Smooth muscle cell of the brain vasculature (primary cell): Measurements from ENCODE around the gene CYP3A7.
"Not testable (repeated sequence)": the region's sequence is repeated elsewhere in the genome, so short reads cannot be mapped to it uniquely, and the experiment has no call there.

Experiments
- DNase-seq: peaks from one replicate; pipeline ENCODE4 v3.0.0-alpha.2; 2012; ENCODE audit warnings: low read depth, low spot score

Gene CYP3A7

GRCh38 chr7:99669782-99670181 is 65.2 kb downstream of the CYP3A7 start:
- no peak for DNase-seq

DNA sequence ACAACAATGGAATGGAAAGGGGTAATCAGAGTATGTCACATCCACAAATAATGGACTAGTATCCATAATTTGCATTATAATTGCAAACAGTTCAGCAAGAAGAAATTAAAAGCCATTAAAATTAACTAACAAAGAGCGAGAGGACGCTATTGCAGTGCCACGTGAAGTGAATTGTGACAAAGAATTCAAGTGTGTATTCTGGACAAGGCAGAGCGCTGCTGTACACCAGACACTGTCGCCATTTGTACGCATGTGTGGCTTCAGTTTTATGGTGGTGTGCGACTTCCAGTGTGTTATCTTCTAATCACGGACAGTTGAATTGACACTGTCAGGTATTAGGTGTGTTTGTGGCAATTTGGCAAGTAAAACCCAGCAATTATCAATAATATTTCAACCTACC is 66.5 kb downstream of the CYP3A7 start:
- no peak for DNase-seq

GRCh38 chr7:99667179-99667578 is 67.8 kb downstream of the CYP3A7 start:
- DNase-seq = no peak

DNA sequence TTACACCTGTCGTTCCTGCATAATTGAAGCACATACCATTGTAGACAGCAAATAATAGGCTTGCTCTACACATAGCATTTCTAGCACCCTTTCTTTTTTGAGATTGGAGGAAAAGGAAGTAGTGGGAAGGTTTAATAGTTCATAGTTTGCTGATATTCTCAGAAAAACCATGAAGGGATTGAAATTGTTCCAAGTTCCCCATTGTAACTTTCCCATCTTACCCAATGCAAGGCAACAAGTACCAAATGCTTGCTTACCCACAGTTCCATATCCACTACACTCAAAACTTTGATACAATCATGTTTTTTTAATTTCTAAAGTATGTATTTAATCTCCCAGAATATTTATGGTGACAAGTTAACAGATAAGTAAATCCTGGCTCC is 69.0 kb downstream of the CYP3A7 start:
- DNase-seq = no peak

DNA sequence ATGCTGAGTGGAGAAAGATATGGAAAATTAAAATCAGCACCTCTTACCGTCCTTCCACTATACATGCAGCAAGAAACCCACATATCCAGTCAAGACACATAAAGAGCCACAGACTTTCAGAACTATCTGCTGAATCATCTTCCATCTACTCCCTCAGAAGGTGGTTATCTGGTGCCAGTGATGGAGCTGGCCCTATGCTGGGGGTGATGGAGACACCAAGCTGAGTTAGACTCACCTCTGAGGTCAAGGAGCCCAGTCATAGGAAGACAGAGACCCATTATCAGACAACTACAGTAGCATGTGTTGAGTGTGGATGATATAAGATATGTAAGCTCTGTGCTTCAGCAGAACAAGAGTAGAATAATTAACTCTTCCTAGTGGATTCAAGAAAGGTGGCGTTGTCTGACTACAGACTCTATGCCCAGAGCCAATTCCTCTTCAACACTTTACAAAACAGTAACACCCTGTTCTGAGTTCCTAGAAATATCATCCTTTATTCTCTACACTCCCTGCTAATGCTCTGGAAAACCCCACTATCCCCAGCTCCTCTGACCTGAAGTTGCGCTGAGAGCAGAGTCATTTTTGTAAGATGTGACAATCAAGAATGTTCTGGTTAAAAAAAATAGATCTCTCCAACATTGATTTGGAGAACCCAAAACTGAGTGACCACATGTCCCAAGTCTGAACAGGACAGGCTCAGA is 69.5 kb downstream of the CYP3A7 start:
- no peak for DNase-seq

DNA sequence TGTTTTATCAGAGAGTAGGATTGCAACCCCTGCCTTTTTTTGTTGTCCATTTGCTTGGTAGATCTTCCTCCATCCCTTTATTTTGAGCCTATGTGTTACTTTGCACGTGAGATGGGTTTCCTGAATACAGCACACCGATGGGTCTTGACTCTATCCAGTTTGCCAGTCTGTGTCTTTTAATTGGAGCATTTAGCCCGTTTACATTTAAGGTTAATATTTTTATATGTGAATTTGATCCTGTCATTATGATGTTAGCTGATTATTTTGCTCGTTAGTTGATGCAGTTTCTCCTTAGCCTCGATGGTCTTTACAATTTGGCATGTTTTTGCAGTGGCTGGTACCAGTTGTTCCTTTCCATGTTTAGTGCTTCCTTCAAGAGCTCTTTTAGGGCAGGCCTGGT is 77.1 kb downstream of the CYP3A7 start:
- DNase-seq = not testable (repeated sequence)
